Limb (tissue), 2 donors: Measurements from ENCODE around the gene NPHP4.

Experiments used
- DNase-seq, 2 donors: peaks; one replicate each; pipeline ENCODE4 v3.0.0-alpha.2; 2016; ENCODE audit errors: extremely low spot score in 2 of 2

NPHP4 gene

DNA sequence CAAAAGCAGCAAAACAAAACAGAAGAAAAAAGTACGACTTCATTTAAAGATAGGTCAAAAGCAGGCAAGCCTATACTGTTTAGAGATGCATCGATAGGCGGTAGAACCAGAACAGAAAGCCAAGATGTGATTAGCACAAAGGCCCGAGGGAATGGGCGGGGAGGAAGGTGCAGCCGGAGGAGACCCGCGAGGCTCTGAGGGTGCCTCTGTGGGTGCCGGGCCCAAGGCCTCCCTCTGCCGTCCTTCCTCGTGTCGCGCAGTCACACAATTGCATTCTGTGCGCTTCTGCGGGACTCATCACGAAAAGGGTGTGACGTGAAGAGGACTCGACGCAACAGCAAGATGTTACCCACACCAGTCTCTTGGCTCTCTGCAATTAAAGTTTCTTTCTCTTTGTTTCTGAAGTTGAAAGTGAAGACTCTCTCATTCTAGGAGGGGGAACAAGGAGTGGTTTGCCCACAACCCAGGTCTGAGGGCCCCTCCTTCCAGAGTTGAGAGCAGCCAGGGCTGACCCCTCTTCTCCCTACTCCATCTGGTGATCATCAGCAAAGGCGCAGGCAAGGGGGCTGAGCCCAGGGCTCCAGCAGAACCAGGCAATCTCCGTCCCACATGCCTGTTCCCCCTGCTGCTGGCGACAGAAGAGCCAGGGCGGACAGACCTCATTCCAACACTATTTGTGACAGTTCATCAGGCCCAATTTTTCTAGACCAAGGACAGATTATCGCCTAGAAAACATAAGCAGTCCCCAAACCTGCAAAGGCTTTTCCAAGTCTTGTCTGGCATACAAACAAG is 41.0 kb downstream of the NPHP4 start:
- DNase-seq, result no peak

- DNase-seq, result no peak
These were observed 41.9 kb downstream of the NPHP4 start for GRCh38 chr1:5950201-5950895.

GRCh38 chr1:5949761-5950100 is 42.5 kb downstream of the NPHP4 start:
- no peak for DNase-seq

- DNase-seq, result peak in 1 of 2 donors; percentile 27
These were observed 43.0 kb downstream of the NPHP4 start for GRCh38 chr1:5949085-5949760.

- no peak for DNase-seq
These were observed 43.6 kb downstream of the NPHP4 start for GRCh38 chr1:5948681-5949005.

- peak in 1 of 2 donors; percentile 11 for DNase-seq
These were observed 44.1 kb downstream of the NPHP4 start for GRCh38 chr1:5947978-5948680.

GRCh38 chr1:5947071-5947821 is 45.0 kb downstream of the NPHP4 start:
- DNase-seq, result peak in 1 of 2 donors; percentile 7

DNA sequence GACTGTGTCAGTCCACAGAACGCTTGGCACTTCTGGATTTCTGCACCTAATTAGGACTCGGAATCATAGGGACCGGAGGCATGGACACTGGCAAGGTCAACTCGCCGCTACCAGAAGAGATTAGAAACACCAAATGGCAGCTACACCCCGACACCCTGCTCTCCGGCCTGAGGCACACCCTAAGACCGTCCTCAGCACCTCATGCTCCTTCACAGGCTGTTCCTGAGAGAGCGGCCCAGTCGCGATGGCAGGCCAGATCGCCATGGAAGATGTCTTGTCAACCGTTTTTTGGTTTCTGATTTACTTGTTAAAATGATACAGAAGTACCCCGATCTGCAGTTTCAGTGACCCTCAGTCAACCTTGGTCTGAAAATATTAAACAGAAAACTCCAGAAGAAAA is 46.8 kb downstream of the NPHP4 start:
- no peak for DNase-seq

DNA sequence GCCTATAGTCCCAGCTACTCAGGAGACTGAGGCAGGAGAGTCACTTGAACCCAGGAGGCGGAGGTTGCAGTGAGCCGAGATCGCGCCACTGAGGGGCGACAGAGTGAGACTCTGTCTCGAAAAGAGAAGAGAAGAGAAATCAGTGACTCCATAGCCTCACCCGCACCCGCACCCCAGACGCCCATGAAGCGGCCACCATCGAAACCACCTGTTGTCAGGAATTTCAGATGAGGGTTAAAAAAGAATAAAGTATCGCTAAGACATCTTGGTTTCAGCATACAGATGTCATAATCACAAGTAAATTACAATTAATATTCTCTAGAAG is 47.4 kb downstream of the NPHP4 start:
- no peak for DNase-seq

DNA sequence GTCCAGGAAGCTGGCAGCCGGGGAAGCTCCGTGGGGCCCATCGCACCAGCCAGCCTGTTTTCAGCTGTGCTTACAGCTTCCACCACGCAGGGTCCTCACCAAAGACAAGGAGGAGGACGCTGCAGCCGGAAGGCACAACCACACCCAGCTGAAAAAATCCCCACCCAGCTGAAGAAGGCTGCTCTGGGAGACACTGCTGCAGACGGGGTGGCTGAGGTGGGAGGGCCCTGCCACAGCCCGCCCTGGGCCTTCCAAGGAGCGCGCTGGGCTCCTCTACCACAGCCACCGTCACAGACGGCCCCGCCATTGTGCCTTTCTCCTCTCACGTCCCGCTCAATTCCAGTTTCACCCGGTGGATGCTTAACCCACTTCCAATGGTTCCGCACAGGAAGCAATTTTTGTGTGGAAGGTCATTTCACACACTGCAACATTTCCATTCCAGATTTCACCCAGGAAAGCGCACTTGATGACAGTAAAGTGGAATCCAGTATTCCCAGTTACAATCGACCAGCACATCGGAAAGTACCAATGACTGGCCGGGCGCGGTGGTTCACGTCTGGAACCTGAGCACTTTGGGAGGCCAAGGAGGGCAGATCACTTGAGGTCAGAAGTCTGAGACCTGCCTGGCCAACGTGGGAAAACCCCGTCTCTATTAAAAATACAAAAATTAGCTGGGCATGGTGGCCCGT is 47.9 kb downstream of the NPHP4 start:
- DNase-seq, result no peak

DNA sequence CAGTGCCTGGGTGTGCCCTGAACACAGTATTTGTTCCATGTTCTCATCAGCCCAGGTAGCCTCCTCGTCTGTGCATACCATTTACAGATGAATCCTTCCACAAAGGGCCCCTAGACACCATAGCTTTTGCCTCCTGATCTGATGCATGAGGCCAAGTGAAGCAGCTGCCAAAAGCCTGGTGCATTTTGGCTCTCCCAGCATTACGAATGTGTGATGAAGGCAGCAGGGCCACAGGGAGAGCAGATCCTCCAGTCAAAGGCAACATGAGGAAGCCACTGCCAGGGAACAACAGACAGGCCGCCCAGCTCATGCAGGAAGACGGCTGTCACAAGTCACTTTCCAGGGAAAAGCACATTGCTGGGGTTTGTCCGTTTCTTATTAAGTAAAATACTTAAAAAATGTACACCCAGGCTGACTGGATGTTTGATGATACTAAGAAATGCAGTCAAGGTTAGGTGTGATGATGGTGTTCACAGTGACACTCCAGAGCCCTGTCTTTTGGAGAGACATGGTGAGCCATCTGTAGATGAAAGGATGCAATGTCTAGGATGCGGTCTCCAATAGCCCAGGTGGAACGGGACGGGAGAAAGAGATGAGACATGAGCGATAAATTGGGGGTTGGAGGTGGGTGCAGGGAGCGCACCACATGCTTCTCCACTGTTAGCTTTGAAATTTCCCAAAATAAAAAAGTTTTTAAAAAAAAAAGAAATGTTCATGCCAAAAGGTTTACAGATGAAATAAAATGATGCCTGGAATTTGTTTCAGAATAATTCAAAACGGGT is 48.7 kb downstream of the NPHP4 start:
- no peak for DNase-seq

GRCh38 chr1:5941671-5942070 is 50.6 kb downstream of the NPHP4 start:
- DNase-seq, result no peak

- no peak for DNase-seq
These were observed 51.4 kb downstream of the NPHP4 start for GRCh38 chr1:5940723-5941407.

DNA sequence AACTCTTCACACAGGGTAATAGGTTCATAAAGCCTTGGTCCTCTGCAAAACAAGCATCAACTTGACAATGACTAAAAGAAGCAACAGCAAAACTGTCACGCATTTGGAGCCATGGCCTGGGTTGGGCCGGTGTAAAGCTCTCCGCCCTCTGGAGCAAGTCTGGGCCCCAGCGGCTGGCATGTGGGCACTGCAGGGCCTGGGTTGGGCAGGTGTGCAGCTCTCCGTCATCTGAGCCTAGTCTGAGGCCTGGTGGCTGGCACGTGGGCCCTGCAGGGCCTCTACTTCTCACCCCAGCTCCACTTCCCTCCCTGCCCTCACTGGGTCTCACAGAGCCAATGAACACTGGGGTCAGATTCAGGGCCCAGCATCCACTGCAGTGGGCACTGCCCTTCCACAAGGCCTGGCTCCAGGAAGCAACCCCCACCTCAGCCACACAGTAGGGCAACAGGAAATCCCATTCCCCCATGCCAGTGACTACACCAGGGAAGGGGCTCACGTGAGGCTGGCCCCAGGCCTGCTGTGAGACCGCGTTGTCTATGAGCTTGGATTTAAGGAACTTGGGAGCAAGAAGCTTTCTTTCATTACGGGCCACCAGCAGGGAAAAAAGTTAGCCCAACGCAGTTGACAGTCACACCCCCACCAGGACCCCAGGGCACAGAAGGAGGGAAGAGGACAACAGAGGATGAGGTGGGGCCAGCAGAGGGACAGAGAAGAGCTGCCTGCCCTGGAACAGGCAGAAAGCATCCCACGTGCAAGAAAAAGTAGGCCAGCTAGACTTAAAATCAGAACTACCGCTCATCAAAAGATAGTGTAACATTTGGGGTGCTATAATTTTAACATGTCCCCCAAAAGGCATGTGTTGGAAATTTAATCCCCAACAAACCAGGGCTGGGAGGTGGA is 52.7 kb downstream of the NPHP4 start:
- DNase-seq, result no peak

GRCh38 chr1:5938101-5938646 is 54.1 kb downstream of the NPHP4 start:
- no peak for DNase-seq

DNA sequence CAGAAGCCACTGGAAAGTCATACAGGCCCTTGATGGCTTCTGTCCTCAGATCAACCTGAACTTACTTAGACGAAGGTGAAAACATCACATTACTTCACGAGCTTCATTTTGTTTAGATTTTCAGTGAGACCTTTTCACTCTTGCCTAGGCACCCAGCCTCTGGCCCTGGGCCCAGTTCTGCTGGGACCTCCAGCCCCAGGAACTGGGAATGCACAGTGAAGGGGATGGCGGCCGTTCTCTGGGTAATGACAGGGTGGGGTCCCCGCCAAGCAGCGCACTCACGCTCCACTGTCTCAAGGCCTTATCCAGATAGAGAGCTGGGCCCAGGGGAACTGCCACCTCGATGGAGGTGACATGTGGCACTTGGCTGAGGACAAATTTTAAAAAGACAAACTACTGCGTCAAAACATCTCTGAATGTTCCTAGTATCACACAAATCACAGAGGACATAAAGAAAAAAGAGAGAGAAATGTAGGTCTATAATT is 54.8 kb downstream of the NPHP4 start:
- DNase-seq, result no peak

DNA sequence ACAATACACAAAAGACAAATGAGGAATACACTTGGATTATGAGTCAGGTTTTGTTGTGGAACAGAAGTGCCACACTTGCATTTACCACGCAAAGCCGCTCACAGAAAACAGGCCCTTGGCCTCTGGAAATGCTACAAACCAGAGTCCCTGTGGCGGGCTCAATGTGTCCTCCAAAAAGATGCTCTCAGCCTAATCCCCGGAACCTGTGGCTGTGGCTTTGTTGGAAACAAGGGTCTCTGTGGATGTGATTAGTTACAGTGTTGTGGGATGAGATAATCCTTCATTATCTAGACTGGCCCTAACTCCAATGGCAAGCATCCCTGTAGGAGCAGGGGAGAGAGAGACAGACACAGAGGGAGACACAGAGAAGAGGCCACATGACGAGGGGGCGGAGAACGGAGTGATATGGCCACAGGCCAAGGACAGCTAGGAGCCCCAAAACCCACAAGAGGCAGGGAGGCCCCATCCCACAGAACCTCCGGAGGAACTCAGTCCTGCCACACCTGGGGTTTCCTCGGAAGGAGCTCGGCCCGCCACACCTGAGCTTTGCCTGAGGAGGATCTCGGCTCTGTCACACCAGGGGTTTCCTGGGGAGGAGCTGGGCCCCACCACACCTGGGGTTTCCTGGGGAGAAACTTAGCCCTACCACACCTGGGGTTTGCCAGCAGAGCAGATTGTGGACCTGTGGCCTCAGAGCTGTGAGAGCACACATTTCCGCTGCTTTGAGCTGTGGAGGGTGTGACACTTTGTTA is 55.4 kb downstream of the NPHP4 start:
- DNase-seq, result no peak
